MM.1S (cell line): Measurements from ENCODE around the gene CAMKK1.

ENCODE experiments used
- DNase-seq: peaks from one replicate; pipeline ENCODE4 v3.0.0-alpha.2; 2015
- H2AFZ ChIP-seq: fragments of 300-600 bp; sonication (generic); 2 replicates; pipeline ENCODE4 v1.6.0; 2016; ENCODE audit warnings: antibody characterized with exemption, low read length
- H3F3A ChIP-seq: fragments of 300-600 bp; sonication (generic); 2 replicates; pipeline ENCODE4 v1.6.1; 2016; ENCODE audit warnings: mild to moderate bottlenecking, antibody characterized with exemption, low read length, moderate library complexity, mixed read lengths; ENCODE audit not compliant: insufficient read depth
- H3K27ac ChIP-seq: fragments of 300-600 bp; sonication (generic); 2 replicates; pipeline ENCODE4 v1.5.1; 2016; ENCODE audit warnings: mild to moderate bottlenecking, low read length
- H3K27me3 ChIP-seq: fragments of 300-600 bp; sonication (generic); replicated peaks from 2 replicates; pipeline ENCODE4 v1.6.0; 2016; ENCODE audit warnings: low read length; ENCODE audit not compliant: insufficient read depth
- H3K36me3 ChIP-seq: fragments of 300-600 bp; sonication (generic); replicated peaks from 2 replicates; pipeline ENCODE4 v1.6.1; 2016; ENCODE audit warnings: mild to moderate bottlenecking, low read length, mixed read lengths; ENCODE audit not compliant: insufficient read depth
- H3K4me1 ChIP-seq: fragments of 300-600 bp; sonication (generic); 2 replicates; pipeline ENCODE4 v1.6.1; 2016; ENCODE audit warnings: low read length, mixed read lengths
- H3K4me2 ChIP-seq: fragments of 300-600 bp; sonication (generic); 2 replicates; pipeline ENCODE4 v1.6.0; 2016; ENCODE audit warnings: low read depth, low read length
- H3K4me3 ChIP-seq: fragments of 300-600 bp; sonication (generic); 2 replicates; pipeline ENCODE4 v1.5.1; 2016; ENCODE audit warnings: low read length, mixed read lengths
- H3K79me2 ChIP-seq: fragments of 300-600 bp; sonication (generic); 2 replicates; pipeline ENCODE4 v1.6.1; 2016; ENCODE audit warnings: mixed run types, low read length, mixed read lengths
- H3K9ac ChIP-seq: fragments of 300-600 bp; sonication (generic); 2 replicates; pipeline ENCODE4 v1.6.1; 2016; ENCODE audit warnings: low read length, mixed read lengths
- H3K9me2 ChIP-seq: fragments of 300-600 bp; sonication (generic); replicated peaks from 2 replicates; pipeline ENCODE4 v1.6.1; 2016; ENCODE audit warnings: mild to moderate bottlenecking, low read length, mixed read lengths; ENCODE audit not compliant: insufficient read depth
- H3K9me3 ChIP-seq: fragments of 300-600 bp; sonication (generic); replicated peaks from 2 replicates; pipeline ENCODE4 v1.6.1; 2016; ENCODE audit warnings: mild to moderate bottlenecking, low read length, mixed read lengths; ENCODE audit not compliant: insufficient read depth
- H4K20me1 ChIP-seq: fragments of 300-600 bp; sonication (generic); 2 replicates; pipeline ENCODE4 v1.6.1; 2016; ENCODE audit warnings: mild to moderate bottlenecking, low read length, moderate library complexity, mixed read lengths; ENCODE audit not compliant: insufficient read depth
- CTCF ChIP-seq: fragments of 300-600 bp; sonication (generic); IDR thresholded peaks from 2 replicates; pipeline ENCODE4 v1.5.1; 2016; ENCODE audit warnings: antibody characterized with exemption, low read length, mixed read lengths
- EZH2 ChIP-seq: fragments of 300-600 bp; sonication (generic); optimal IDR thresholded peaks from 2 replicates; pipeline ENCODE3; 2017; ENCODE audit warnings: low read depth, mild to moderate bottlenecking, antibody characterized with exemption, low read length, mixed read lengths
- EZH2phosphoT487 ChIP-seq: fragments of 300-600 bp; sonication (generic); IDR thresholded peaks from 2 replicates; pipeline ENCODE4 v1.6.1; 2018; ENCODE audit warnings: antibody characterized with exemption, low read length

Gene CAMKK1

GRCh38 chr17:3867106-3867505, 25.7 kb downstream of the CAMKK1 start:
- H4K20me1 ChIP-seq = no peaks in the 10 kb centered on the region
- H3F3A ChIP-seq = 0 out of 2 replicates have a peak, but pooled peaks cover 4% of the 10 kb centered on the region
- H3K27ac ChIP-seq = no peak overlapping the region
- H3K36me3 ChIP-seq = no peaks in the 10 kb centered on the region
- H3K9me2 ChIP-seq = no peaks in the 10 kb centered on the region
- peaks cover 5% of the 10 kb centered on the region; the same call in 1 of the 2 replicates for H3K4me1 ChIP-seq
- no peak overlapping the region for H3K9ac ChIP-seq
- H3K4me2 ChIP-seq = no peak overlapping the region
- no peak overlapping the region for H3K4me3 ChIP-seq
- no peaks in the 10 kb centered on the region for H3K27me3 ChIP-seq
- H2AFZ ChIP-seq = no peak overlapping the region
- no peak for DNase-seq
- TF ChIP-seq CTCF (no peak), EZH2phosphoT487 (no peak), EZH2 (no peak)
- H3K79me2 ChIP-seq = no peaks in the 10 kb centered on the region
- H3K9me3 ChIP-seq = no peaks in the 10 kb centered on the region

- Histone ChIP-seq H3K4me2 (no peak overlapping the region), H3K36me3 (no peaks in the 10 kb centered on the region), H3K4me1 (peaks cover 5% of the 10 kb centered on the region; the same call in 1 of the 2 replicates), H3K9me2 (no peaks in the 10 kb centered on the region), H4K20me1 (no peaks in the 10 kb centered on the region), H3F3A (0 out of 2 replicates have a peak, but pooled peaks cover 4% of the 10 kb centered on the region), H3K9me3 (no peaks in the 10 kb centered on the region), H3K79me2 (no peaks in the 10 kb centered on the region), H3K27me3 (no peaks in the 10 kb centered on the region), H3K27ac (no peak overlapping the region), H3K9ac (no peak overlapping the region), H2AFZ (no peak overlapping the region), H3K4me3 (no peak overlapping the region)
- TF ChIP-seq EZH2phosphoT487 (no peak), CTCF (no peak), EZH2 (no peak)
- no peak for DNase-seq
Measured at GRCh38 chr17:3866276-3866675, 26.6 kb downstream of the CAMKK1 start.

GRCh38 chr17:3865176-3865575, 27.7 kb downstream of the CAMKK1 start:
- no peak for DNase-seq
- Histone ChIP-seq H3K4me1 (no peaks in the 10 kb centered on the region), H3K36me3 (no peaks in the 10 kb centered on the region), H3K9ac (no peak overlapping the region), H4K20me1 (no peaks in the 10 kb centered on the region), H3F3A (no peaks in the 10 kb centered on the region), H3K4me2 (no peak overlapping the region), H3K27ac (no peak overlapping the region), H3K27me3 (no peaks in the 10 kb centered on the region), H2AFZ (no peak overlapping the region), H3K9me3 (no peaks in the 10 kb centered on the region), H3K4me3 (no peak overlapping the region), H3K9me2 (no peaks in the 10 kb centered on the region), H3K79me2 (no peaks in the 10 kb centered on the region)
- TF ChIP-seq EZH2 (no peak), EZH2phosphoT487 (no peak), CTCF (no peak)
